ENCODE measurements around the gene FGF4. TPM values are rescaled to one million over a fixed set of nuclear protein-coding genes. Genes with fewer than 3 reads are reported as not detected.

FGF4 gene
- total RNA-seq, 1 donor from 2014 or later: not detected

- Histone ChIP-seq H3K36me3 (no peaks in the 10 kb centered on the region), H3K4me1 (peaks cover 4% of the 10 kb centered on the region), H3K27me3 (ENCODE audit: low read depth) (peaks cover 96% of the 10 kb centered on the region), H3K4me3 (no peak overlapping the region), H3K27ac (replicated peaks) (no peak overlapping the region), H3K9me3 (replicated peaks) (no peaks in the 10 kb centered on the region)
- TF ChIP-seq, protein P1, sequence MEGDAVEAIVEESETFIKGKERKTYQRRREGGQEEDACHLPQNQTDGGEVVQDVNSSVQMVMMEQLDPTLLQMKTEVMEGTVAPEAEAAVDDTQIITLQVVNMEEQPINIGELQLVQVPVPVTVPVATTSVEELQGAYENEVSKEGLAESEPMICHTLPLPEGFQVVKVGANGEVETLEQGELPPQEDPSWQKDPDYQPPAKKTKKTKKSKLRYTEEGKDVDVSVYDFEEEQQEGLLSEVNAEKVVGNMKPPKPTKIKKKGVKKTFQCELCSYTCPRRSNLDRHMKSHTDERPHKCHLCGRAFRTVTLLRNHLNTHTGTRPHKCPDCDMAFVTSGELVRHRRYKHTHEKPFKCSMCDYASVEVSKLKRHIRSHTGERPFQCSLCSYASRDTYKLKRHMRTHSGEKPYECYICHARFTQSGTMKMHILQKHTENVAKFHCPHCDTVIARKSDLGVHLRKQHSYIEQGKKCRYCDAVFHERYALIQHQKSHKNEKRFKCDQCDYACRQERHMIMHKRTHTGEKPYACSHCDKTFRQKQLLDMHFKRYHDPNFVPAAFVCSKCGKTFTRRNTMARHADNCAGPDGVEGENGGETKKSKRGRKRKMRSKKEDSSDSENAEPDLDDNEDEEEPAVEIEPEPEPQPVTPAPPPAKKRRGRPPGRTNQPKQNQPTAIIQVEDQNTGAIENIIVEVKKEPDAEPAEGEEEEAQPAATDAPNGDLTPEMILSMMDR (IDR thresholded peaks at IDR 0.05; ENCODE audit: borderline replicate concordance): no peak
- intact Hi-C loops (cut with micrococcal nuclease): no loop called here
- DNase-seq: no peak
Observed at GRCh38 chr11:69778373-69778772, 3.2 kb upstream of the FGF4 start.

- H3K27ac ChIP-seq (replicated peaks): no peak overlapping the region
- H3K4me1 ChIP-seq: peaks cover 4% of the 10 kb centered on the region
- TF ChIP-seq, protein P1 (IDR thresholded peaks at IDR 0.05; ENCODE audit: borderline replicate concordance): no peak
- no peak for DNase-seq
- H3K36me3 ChIP-seq: no peaks in the 10 kb centered on the region
- peaks cover 2% of the 10 kb centered on the region for H3K9me3 ChIP-seq (replicated peaks)
- H3K27me3 ChIP-seq (ENCODE audit: low read depth): peaks cover 98% of the 10 kb centered on the region
- intact Hi-C loops (cut with micrococcal nuclease): no loop called here
- no peak overlapping the region for H3K4me3 ChIP-seq
Observed at GRCh38 chr11:69774354-69775162, 583 bp downstream of the FGF4 start.

DNA sequence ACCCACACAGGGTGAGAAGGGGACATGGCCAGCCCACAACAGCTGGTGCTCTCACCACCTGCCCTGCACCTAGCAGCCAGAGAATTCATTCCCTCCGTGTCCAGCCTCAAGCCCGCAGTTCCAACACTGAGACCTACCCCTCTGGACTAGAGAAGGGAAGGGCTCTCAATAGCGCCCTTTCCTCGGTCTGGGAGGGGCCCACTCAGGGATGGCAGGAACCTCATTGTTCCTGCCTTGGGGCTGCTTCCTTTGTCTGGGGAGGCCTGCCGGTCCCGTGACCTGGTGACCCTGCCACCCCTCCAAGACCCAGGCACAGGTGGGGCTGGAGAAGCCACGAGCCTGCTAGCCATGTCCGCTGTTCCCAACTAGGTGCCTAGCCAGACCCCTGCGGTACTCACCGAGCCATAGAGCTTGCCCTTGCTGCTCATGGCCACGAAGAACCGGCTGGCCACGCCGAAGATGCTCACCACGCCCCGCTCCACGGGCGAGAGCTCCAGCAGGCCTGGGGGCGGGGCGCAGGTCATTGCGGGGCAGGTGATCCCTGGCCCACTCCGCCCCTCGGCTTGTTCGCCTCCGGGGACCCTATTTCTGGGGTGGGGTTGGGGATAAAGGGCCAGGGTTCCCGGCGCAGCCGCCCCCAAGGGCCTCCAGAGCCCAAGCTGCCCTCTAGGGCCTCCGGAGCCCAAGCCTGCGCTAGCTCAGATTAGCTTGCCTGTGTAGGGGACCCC, 1.4 kb downstream of the FGF4 start:
- peaks cover 9% of the 10 kb centered on the region for H3K9me3 ChIP-seq (replicated peaks)
- no peaks in the 10 kb centered on the region for H3K36me3 ChIP-seq
- H3K27me3 ChIP-seq (ENCODE audit: low read depth): peaks cover 100% of the 10 kb centered on the region
- DNase-seq: no peak
- intact Hi-C loops (cut with micrococcal nuclease): no loop called here
- peaks cover 4% of the 10 kb centered on the region for H3K4me1 ChIP-seq
- H3K27ac ChIP-seq (replicated peaks): no peak overlapping the region
- TF ChIP-seq, protein P1 (IDR thresholded peaks at IDR 0.05; ENCODE audit: borderline replicate concordance): no peak
- H3K4me3 ChIP-seq: no peak overlapping the region

- H3K27ac ChIP-seq (replicated peaks): no peak overlapping the region
- no peak overlapping the region for H3K4me3 ChIP-seq
- TF ChIP-seq, protein P1 (IDR thresholded peaks at IDR 0.05; ENCODE audit: borderline replicate concordance): no peak
- peaks cover 95% of the 10 kb centered on the region for H3K27me3 ChIP-seq (ENCODE audit: low read depth)
- H3K36me3 ChIP-seq: no peaks in the 10 kb centered on the region
- peaks cover 9% of the 10 kb centered on the region for H3K9me3 ChIP-seq (replicated peaks)
- peaks cover 4% of the 10 kb centered on the region for H3K4me1 ChIP-seq
- DNase-seq: no peak
- intact Hi-C loops (cut with micrococcal nuclease): no loop called here
Observed at GRCh38 chr11:69771466-69771865, 3.7 kb downstream of the FGF4 start.

GRCh38 chr11:69770540-69770939, 4.6 kb downstream of the FGF4 start:
- Histone ChIP-seq H3K4me3 (no peak overlapping the region), H3K27ac (replicated peaks) (no peak overlapping the region), H3K27me3 (ENCODE audit: low read depth) (peaks cover 90% of the 10 kb centered on the region), H3K4me1 (peaks cover 4% of the 10 kb centered on the region), H3K36me3 (no peaks in the 10 kb centered on the region), H3K9me3 (replicated peaks) (peaks cover 9% of the 10 kb centered on the region)
- TF ChIP-seq, protein P1 (IDR thresholded peaks at IDR 0.05; ENCODE audit: borderline replicate concordance): no peak
- intact Hi-C loops (cut with micrococcal nuclease): no loop called here
- DNase-seq: no peak
